Germinal center (tissue), 1 donor: Measurements from ENCODE around the gene SPATA31C1.
"Not testable (repeated sequence)": the region's sequence is repeated elsewhere in the genome, so short reads cannot be mapped to it uniquely, and the experiment has no call there.

Experiments used
- DNase-seq: peaks from one replicate; pipeline ENCODE4 v3.0.0; 2012; ENCODE audit warnings: mixed read lengths, low spot score

Gene SPATA31C1

DNA sequence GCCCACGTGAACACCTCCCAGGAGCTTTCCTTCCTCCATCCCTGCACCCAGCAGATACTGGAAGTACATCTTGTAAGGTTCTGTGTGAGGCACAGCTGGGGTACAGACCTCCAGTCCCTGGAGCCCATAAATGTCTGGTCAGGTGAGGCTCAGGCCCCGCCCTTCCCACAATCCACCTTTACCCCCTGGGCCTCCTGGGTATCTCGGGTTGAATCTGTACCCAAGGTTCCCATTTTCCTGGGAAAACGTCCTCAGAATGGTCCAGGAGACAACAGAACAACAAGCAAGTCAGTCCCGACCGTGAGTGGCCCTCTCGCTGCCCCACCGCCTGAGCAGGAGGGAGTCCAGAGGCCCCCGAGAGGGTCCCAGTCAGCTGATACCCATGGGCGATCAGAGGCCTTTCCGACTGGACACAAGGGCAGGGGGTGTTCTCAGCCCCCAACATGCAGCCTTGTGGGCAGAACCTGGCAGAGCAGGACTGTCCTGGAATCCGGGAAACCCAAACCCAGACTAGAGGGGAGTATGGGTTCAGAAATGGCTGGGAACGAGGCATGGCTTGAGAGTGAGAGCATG lies 30.7 kb upstream of the SPATA31C1 start:
- DNase-seq: no peak

- DNase-seq: no peak
Measured at GRCh38 chr9:87887661-87888480, 29.9 kb upstream of the SPATA31C1 start.

DNA sequence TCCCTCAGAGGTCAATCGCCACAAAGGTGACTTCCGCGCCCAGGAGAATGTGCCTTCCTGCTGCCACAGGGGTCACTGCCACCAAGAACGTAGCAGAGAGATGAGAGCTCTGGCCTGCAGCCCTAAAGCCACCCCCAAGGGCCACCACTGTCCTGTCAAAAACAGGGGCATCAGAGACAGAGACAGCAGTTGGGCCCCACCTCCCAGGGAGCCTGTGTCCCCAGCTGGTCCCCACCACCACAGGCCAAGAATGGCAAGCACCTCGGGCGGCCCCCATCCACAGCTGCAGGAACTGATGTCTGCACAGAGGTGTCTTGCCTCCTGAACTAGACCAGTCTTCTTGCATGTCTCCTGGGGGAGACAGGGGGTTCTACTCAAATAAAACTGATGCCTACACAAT lies 29.3 kb upstream of the SPATA31C1 start:
- no peak for DNase-seq

DNA sequence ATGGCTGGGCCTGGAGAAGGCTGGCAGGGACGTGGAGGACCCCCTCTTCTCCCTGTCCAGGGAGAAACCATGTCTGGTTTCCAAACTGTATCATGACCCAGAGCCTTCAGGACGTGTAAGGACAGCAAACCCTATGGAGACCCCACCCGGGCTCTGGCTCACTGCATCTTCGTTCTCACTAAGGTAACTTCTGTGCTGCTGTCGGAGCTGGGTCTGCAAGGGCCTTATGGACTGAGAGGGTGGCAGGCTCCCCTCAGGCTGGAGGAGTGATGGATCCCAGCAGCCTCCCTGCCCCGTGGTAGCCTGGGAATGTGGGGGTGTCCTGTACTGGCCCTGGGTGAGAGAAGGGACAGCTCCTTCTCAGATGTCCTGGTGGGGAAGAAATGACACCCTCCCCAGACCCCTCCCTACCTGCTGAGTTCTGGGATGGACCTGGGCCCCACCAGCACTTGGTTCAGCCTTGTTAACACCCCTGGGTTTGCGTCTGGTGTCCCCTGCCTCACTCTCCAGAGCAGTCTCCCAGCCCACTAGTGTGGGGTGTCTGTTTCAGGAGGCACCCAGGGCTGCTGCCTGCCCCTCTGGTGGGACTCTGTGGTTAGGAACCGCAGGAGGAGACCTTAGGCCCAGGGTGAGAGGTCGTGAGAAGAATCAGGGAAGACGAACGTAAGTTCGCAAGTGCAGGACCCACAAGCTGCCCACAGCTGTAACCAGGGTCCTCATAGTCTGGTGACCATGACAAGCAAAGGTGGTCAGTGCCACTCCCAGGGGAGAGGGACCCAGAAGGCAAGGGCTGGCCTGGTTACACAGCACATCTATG lies 28.5 kb upstream of the SPATA31C1 start:
- no peak for DNase-seq

GRCh38 chr9:87889882-87890252 lies 27.9 kb upstream of the SPATA31C1 start:
- no peak for DNase-seq

DNA sequence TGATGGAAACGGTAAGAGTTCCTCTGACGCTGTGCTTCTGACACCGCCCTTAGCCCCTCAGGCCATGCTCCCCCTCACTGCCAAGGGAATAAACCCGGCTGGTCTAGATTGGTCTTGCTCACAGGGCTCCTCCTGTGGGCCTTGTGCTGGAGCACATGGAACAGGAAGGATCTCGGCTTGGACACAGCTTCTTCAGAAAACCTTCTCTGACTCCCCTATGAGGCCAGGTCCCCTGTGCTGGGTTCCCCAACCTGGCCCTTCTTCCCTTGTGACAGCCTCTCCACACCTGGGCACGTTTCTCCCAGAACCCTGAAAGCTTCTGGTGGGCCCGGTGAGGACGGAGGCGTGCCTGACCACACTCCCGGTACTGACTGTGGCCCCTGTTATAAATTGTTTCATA lies 26.9 kb upstream of the SPATA31C1 start:
- no peak for DNase-seq

DNA sequence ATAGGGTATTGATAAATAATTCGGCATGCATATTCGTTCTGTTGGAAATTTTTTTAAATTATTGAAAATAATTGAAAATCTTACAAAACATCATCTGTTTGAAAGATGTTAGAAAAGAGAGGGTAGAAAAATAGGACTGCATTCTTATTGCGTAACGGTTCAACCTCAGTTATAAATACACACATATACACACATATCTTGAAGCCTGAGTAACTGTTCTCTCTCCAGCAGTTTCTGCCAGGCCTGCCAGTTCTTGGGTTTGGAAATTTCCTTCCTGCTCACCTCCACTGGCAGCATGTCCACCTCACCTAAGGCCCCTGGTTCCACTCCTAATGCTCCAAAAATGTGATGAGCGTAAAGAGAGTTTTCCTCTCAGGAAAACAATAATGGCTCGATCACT lies 26.0 kb upstream of the SPATA31C1 start:
- no peak for DNase-seq

DNA sequence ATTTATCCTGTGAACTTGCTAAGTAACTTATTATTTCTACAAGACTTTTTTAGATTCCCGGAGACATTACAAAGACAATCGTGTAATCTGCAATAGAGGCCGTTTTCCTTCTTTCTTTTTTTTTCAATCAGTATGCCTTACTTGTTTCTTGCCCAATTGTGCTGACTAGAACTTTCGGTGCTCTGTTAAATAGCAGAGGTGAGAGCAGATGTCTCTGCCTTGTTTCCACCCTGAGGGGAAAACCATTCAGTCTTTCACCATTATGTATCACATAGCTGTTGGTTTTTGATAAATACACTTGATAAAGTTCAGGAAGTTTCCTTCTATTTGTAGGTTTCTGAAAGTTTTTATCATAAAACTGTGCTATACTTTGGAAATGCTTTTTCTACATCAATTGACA lies 24.8 kb upstream of the SPATA31C1 start:
- no peak for DNase-seq

- no peak for DNase-seq
Measured at GRCh38 chr9:87894998-87895625, 22.6 kb upstream of the SPATA31C1 start.

GRCh38 chr9:87896891-87897290 lies 20.9 kb upstream of the SPATA31C1 start:
- no peak for DNase-seq

- no peak for DNase-seq
Measured at GRCh38 chr9:87898151-87898550, 19.6 kb upstream of the SPATA31C1 start.

DNA sequence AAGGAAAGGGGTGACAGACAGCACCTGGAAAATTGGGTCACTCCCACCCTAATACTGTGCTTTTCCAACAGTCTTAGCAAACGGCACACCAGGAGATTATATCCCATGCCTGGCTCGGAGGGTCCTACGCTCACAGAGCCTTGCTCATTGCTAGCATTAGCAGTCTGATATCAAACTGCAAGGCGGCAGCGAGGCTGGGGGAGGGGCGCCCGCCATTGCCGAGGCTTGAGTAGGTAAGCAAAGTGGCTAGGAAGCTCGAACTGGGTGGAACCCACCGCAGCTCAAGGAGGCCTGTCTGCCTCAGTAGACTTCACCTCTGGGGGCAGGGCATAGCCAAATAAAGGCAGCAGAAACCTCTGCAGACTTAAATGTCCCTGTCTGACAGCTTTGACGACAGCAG lies 15.4 kb upstream of the SPATA31C1 start:
- not testable (repeated sequence) for DNase-seq

GRCh38 chr9:87909310-87910041 lies 8.3 kb upstream of the SPATA31C1 start:
- DNase-seq: no peak

DNA sequence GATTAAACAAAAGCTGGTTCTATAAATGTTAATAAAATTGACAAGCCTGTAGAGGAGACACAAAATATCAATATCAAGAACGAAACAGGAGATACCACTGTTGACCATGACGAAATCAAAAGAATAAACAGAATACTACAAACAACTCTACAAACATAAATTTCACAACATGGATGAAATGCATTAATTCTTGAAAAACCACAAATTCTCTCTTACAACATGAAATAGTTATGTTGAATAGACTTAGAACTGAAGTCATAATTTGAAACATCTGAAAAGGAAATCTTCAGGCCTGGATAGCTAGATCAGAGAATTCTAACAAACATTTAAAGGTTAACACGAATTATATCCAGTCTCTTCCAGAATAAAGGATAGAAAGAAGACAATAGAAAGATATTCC lies 6.9 kb upstream of the SPATA31C1 start:
- no peak for DNase-seq

- not testable (repeated sequence) for DNase-seq
Measured at GRCh38 chr9:87919013-87919412, 1.3 kb downstream of the SPATA31C1 start.

- DNase-seq: not testable (repeated sequence)
Measured at GRCh38 chr9:87921561-87921960, 3.8 kb downstream of the SPATA31C1 start.

DNA sequence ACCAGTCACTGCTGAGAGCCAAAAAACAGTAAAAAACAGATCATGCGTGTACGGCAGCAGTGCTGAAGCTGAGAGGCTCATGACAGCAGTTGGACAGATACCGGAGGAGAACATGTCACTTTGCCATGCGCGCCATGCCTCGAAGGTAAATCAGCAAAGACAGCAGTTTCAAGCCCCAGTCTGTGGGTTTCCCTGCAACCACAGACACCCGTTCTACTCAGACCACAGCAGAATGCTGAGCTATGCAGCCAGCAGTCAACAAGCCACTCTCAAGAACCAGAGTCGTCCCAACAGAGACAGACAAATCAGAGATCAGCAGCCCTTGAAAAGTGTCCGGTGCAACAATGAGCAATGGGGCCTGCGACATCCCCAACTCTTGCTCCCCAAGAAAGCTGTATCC lies 5.2 kb downstream of the SPATA31C1 start:
- not testable (repeated sequence) for DNase-seq

DNA sequence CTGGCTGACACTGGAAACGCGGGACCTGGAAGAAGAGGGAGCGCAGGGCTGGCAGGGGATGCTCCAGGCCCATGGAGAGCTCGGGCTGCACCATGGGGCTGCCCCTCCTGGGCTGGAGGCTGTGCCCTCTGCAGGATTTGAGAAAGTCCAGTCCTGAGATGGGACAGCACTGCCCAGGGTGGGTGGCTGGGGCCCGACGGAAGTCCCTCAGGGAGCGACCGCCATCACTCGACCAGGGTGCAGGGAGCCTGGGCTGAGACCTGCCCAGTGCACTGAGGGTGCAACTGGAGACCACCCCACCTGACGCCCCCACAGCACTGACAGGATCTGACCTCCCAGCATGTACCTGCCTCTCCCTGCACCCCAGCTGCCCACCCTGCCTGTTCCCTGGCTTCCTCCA lies 7.1 kb downstream of the SPATA31C1 start:
- DNase-seq: not testable (repeated sequence)

- DNase-seq: not testable (repeated sequence)
Measured at GRCh38 chr9:87929152-87929551, 11.4 kb downstream of the SPATA31C1 start.

DNA sequence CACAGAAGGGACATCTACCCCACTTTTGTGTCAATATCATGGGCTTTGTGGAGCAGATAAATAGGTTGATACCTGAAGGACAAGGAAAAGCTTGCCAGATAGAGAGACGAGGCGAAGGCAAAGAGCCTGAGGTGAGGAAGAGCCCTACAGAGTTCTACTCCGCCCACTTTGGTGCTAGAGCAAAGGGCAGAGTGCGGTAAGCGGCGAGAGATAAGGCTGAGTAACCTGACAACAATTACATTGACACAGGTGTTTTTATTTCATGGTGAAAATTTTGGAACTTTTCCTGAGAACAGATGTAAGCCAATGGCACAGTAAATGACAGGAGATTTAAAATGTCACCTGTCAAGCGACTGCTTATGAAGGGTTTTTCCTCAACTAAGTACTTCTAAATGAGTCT lies 16.7 kb downstream of the SPATA31C1 start:
- not testable (repeated sequence) for DNase-seq

GRCh38 chr9:87937352-87937751 lies 19.6 kb downstream of the SPATA31C1 start:
- not testable (repeated sequence) for DNase-seq

DNA sequence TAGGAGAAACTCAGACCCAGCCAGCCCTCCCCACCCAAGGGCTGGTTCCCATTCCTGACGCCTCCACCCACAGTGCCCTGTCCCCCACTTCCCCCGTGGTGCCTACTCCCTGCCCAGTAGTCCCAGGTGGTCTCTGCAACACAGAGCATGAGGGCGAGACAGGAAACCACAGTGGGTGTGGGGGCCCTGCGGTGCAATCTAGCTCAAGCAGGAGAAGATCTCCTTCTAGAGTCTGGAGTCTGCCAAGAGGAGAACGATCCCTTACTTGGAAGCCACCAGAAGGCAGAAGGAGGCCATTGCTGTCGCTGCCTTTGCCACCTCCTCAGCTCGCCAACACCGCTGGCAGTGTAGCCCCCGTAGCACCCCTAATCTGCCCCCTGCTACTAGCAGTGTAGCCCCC lies 20.2 kb downstream of the SPATA31C1 start:
- DNase-seq: not testable (repeated sequence)
